HTR-8/SVneo (cell line): ENCODE data around the gene C20orf141.
A peak's percentile ranks its signal among the peaks of the same experiment; 100 is the strongest.

ENCODE experiments used
- DNase-seq: peaks from one replicate; pipeline ENCODE4 v3.0.0; 2011; ENCODE audit warnings: low spot score, mixed read lengths; ENCODE audit not compliant: insufficient read length
- FAIRE-seq: peaks from 2 replicates; lab custom pipeline; 2011; peaks lifted over from hg19 to GRCh38; lab: Jason Lieb, UNC

C20orf141 gene

DNA sequence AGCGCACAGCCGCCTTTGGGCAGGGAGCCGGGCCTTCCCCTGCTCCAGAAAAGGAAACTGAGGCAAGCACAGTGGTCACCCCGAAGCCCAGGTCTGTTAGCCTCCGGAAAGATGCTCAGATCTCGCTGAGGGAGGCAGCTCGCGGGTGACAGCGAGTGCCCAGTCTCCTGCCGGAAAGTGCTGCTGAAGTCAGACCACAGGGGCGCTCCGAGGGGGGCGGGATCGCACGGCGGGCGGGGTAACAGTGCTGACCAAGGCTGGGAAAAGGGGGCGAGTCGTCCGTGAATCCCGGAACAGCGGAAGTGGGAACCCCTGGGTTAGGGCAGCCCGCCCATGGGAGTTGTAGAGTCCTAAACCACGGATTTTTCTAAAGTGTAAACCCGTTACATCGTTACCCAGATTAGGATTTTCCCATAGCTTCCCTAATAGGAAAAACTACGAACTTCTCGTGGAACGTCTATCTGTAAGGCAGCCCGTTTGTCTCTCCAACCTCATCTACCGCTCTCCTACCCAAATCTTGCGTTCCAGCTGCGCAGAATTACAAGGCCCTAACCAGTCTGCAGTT lies 26.3 kb downstream of the C20orf141 start:
- peak; percentile 46 for FAIRE-seq
- peak; percentile 87 for DNase-seq

DNA sequence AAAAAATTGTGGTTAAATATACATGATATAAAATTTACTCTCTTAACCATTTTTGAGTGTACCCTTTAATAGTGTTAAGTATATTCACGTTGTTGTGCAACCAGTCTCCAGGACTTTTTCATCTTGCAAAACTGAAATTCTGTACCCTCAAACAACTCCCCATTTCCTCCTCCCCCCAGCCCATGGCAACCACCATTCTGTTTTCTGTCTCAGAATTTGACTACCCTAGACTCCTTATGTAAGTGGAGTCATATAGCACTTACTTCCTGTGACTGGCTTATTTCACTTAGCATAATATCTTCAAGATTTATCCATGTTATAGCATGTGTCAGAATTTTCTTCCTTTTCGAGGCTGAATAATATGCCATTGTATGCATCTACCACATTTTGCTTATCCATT lies 30.8 kb downstream of the C20orf141 start:
- DNase-seq (no peak), FAIRE-seq (no peak)

- no peak for DNase-seq
- no peak for FAIRE-seq
Observed at GRCh38 chr20:2846698-2847097, 31.9 kb downstream of the C20orf141 start.

DNA sequence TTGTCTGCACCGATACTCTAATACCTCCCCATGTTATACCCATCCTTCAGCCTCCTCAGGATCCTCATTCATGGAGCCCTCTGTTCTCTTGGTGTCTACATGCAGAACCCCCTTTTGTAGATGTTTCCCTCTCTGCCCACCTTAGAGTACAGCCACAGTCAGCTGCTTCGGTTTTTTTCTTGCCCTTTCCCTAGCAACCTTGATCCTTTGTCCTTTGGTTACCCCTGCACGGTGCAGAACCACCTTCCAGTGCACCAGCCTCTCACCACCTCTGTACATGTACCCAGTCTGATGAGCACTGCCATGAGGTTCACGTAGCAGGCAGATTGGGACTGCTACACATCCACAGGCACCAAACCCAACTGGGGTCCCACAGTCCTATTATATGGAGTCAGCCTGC lies 33.0 kb downstream of the C20orf141 start:
- FAIRE-seq: no peak
- no peak for DNase-seq

DNA sequence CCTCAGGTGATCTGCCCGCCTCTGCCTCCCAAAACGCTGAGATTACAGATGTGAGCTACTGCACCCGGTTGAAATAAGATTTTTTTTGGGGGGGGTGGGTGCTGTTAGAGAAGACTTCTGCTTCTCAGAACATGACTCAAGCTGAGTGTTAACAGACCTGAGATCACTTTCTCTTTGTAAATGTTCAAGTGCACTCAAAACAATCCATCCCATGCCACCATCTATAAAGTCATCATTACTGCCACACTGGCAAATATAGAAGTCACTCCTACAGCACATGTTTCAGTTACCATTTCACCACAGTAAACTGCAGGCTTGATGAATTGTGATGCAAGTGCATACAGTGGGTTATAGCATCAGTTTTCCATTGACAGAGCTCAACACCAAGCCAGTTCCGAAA lies 34.7 kb downstream of the C20orf141 start:
- no peak for FAIRE-seq
- DNase-seq: no peak

DNA sequence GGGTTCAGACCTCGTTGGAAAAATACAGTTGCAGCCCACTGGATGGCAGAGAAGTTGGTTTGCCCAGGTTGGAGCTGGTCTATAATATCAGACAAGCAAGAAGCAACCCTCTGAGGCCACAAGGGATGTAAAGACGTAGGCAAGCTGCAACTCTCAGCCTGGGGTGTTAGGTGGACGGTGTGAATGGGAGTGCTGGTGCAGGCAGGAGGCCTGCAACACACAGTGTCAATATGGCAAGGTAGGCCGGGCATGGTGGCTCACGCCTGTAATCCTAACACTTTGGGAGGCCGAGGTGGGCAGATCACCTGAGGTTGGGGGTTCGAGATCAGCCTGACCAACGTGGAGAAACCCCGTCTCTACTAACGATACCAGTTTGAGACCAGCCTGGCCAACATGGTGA lies 36.3 kb downstream of the C20orf141 start:
- no peak for FAIRE-seq

GRCh38 chr20:2858591-2858990 lies 43.8 kb downstream of the C20orf141 start:
- no peak for FAIRE-seq
- DNase-seq: no peak

More for the DNA sequence above, 36.3 kb downstream of the C20orf141 start:
- DNase-seq: no peak

DNA sequence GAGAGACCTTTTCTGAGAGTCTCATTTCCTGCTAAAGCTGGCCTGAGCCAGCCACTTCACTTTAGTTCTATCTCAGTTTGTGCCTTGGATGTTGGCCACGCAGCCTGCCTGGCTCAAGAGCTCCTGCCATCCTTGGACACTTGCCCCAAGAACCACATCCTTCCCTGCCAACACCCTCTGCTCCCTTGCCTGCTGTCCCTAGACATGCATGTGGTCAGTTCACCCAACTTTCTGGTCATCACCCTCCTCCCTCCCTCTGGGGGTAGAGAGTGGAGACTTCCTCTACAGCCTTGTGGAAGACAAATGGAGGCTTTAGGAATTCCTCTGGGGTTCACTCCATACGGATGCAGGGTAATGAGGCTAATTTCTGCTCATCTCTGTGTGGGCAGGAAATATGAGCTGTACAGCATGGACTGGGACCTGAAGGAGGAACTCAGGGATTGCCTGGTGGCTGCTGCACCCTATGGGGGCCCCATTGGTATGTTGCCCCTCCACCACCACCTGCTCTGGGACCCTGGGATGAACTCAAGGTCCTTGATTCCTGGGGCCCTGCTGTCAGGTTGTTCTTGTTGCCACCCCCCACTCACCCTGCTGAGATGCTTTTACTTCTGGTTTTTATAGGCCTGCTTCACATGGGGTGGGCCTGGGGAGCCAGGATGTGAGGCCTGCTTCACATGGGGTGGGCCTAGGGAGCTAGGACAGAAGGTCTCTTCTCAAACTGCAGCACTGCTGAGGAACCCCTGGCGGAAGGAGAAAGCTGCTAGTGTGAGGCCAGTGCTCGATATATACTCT lies 44.7 kb downstream of the C20orf141 start:
- FAIRE-seq: no peak
- no peak for DNase-seq

GRCh38 chr20:2864626-2865025 lies 49.8 kb downstream of the C20orf141 start:
- FAIRE-seq (no peak), DNase-seq (no peak)

- FAIRE-seq: no peak
- no peak for DNase-seq
Observed at GRCh38 chr20:2865101-2865500, 50.3 kb downstream of the C20orf141 start.
